ENCODE data around the gene C20orf173.

- TF ChIP-seq, protein P1, sequence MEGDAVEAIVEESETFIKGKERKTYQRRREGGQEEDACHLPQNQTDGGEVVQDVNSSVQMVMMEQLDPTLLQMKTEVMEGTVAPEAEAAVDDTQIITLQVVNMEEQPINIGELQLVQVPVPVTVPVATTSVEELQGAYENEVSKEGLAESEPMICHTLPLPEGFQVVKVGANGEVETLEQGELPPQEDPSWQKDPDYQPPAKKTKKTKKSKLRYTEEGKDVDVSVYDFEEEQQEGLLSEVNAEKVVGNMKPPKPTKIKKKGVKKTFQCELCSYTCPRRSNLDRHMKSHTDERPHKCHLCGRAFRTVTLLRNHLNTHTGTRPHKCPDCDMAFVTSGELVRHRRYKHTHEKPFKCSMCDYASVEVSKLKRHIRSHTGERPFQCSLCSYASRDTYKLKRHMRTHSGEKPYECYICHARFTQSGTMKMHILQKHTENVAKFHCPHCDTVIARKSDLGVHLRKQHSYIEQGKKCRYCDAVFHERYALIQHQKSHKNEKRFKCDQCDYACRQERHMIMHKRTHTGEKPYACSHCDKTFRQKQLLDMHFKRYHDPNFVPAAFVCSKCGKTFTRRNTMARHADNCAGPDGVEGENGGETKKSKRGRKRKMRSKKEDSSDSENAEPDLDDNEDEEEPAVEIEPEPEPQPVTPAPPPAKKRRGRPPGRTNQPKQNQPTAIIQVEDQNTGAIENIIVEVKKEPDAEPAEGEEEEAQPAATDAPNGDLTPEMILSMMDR (IDR thresholded peaks at IDR 0.05) = no peak
- no peak for TF ChIP-seq POLR2A (IDR thresholded peaks at IDR 0.05)
- TF ChIP-seq POLR2AphosphoS5 (IDR thresholded peaks at IDR 0.05) = no peak
These were observed 29.7 kb upstream of the C20orf173 start for GRCh38 chr20:35559042-35559693.

All from breast epithelium (tissue), 3 donors.